NT2/D1 (cell line): ENCODE measurements around the gene PHACTR4.

Experiments used
- YY1 ChIP-seq: IDR thresholded peaks from 2 replicates; pipeline ENCODE4 v1.6.1; 2011; ENCODE audit not compliant: insufficient read length, insufficient read depth
- ZNF274 ChIP-seq: IDR thresholded peaks from 2 replicates; pipeline ENCODE4 v1.6.1; 2011; ENCODE audit warnings: mild to moderate bottlenecking, low read depth, low read length

GRCh38 chr1:28326984-28327383, 42.6 kb upstream of the PHACTR4 start:
- no peak for TF ChIP-seq YY1
- TF ChIP-seq ZNF274: no peak
